Measurements from ENCODE around the gene RRAGD.
"Not testable (repeated sequence)": the region's sequence is repeated elsewhere in the genome, so short reads cannot be mapped to it uniquely, and the experiment has no call there.

GRCh38 chr6:89397884-89398283 lies 14.2 kb downstream of the RRAGD start:
- not testable (repeated sequence) for TF ChIP-seq CTCF, POLR2A (IDR thresholded peaks at IDR 0.05)

All from vagina (tissue), 2 donors.